GM10248 (cell line): ENCODE measurements around the gene SCN4A.

Experiments used
- CTCF ChIA-PET: fragments of 300-600 bp; sonication (Branson Sonifier 250); formaldehyde crosslinking; extraction: SDS; loops from one replicate; lab custom pipeline; 2021; ENCODE audit warnings: antibody characterized with exemption; lab: Yijun Ruan, JAX
- POLR2A ChIA-PET: fragments of 350-650 bp; sonication (Branson Sonifier 250); formaldehyde crosslinking; extraction: SDS; loops from one replicate; lab custom pipeline; 2020; ENCODE audit warnings: antibody characterized with exemption; lab: Yijun Ruan, JAX
- DNase-seq: peaks from one replicate; pipeline ENCODE4 v3.0.0; 2012; ENCODE audit errors: extremely low spot score
- TF ChIP-seq, protein P1 (sequence below): IDR thresholded peaks from 2 replicates; pipeline ENCODE4 v1.5.1; 2012; ENCODE audit warnings: mild to moderate bottlenecking, low read depth; ENCODE audit errors: extremely low read depth, missing control alignments, control extremely low read depth

SCN4A gene

DNA sequence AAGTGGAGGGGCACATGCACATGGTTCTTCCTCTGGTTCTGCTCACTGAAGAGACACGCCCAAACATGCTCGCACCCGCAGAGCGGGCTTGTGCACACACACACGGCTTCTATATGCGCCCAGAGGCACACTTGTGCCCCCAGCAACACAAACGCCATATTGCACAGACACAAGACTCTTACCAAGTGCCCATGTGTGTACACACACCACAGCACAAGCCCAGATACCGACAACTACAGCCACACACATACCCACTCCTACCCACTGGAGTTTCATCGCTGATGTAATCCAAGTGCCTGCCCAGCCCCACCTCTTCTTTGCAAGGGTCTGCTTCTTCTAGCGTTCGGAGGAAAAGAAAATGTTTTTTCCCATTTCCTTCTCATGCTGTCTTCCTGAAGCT, 18.9 kb upstream of the SCN4A start:
- TF ChIP-seq, protein P1, sequence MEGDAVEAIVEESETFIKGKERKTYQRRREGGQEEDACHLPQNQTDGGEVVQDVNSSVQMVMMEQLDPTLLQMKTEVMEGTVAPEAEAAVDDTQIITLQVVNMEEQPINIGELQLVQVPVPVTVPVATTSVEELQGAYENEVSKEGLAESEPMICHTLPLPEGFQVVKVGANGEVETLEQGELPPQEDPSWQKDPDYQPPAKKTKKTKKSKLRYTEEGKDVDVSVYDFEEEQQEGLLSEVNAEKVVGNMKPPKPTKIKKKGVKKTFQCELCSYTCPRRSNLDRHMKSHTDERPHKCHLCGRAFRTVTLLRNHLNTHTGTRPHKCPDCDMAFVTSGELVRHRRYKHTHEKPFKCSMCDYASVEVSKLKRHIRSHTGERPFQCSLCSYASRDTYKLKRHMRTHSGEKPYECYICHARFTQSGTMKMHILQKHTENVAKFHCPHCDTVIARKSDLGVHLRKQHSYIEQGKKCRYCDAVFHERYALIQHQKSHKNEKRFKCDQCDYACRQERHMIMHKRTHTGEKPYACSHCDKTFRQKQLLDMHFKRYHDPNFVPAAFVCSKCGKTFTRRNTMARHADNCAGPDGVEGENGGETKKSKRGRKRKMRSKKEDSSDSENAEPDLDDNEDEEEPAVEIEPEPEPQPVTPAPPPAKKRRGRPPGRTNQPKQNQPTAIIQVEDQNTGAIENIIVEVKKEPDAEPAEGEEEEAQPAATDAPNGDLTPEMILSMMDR: no peak
- POLR2A ChIA-PET: no interaction called here
- CTCF ChIA-PET: interaction anchor here (1.0 to 2.7 kb wide), 4 partner anchors 38 to 142 kb away, joined by 3 to 9 read pairs (median 5); no protein-coding TSS in a partner anchor
- no peak for DNase-seq

DNA sequence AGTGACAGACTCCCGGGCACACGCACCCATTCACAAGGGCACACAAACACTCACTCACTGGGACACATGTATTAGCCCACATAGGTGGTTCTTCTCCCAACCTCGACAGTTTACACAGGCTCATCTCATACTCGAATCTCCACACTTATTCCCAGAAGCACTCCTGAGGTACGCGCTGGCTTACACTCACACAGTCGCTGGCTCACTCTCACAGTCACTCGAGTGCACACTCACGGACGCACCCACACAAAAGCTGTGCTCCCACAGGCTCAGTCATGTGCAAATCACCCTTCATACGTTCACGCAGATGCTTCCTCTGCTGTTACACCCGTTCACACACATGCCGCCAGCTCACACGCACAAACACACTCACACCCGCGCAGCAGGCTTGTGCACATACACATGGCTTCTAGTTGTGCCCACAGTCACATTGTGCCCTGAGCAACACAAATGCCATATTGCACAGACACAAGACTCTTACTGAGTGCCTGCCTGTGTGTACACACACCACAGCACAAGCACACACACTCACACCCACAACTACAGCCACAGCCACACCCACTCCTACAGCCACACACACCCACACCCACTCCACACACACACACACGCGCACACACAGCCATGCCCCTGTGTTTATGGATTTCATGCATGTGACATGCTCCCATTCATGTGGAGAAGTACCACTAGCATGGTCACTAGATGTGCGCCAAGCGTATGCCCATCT, 17.1 kb upstream of the SCN4A start:
- no peak for DNase-seq
- ChIA-PET POLR2A (no interaction called here), CTCF (interaction anchor here (0.8 to 2.7 kb wide), 20 partner anchors 9 to 106 kb away, joined by 3 to 13 read pairs (median 5); partner anchors contain the start of genes CD79B, CSHL1, GH1 and ICAM2)
- TF ChIP-seq, protein P1: no peak

DNA sequence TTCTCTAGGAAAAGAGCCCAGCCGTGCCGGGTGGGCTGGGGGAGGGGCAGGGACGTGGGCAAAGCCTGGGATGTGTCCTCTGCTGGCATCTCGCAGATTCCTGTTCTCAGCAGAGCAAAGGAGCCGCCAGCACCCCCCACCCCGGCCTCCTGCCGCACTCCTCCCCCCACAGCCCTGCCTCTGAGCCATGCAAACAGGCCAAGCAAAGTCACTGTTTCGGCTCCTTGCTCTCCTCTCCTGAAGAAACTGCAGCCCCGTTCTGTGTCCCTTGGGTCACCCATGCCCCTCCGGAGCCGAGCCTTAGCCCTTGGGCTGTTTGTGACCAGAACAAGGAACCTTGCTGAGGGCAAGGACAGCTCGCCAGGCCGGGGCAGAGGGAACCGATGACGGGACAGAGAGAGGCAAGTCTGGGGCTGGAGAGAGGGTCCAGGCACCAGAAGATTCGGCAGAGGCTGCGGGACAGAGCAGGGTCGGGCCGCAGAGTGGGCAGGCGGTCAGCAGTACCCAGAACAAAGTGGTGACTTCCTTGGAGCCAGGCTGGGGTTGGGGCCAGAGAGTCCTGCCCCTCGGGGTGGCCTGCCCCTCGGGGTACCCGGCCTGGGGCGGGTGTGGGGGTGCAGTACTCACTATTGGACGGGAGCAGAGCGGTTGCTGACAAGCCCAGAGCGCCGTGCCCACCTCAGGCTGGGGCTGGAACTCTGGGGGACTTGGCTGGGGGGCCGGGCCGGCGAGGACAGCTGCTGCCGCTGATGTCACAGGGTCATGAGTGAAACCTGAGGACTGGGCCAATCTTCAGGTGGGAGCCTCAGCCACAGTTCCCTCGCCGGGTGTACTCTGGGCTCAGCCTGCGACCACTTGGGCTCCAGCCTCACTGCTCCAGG, 16.3 kb upstream of the SCN4A start:
- POLR2A ChIA-PET: interaction anchor here (0.6 kb wide), 1 partner anchor 157 kb away, joined by 9 read pairs; no protein-coding TSS in a partner anchor
- TF ChIP-seq, protein P1: no peak
- CTCF ChIA-PET: interaction anchor here (0.6 to 2.7 kb wide), 10 partner anchors 9 to 99 kb away, joined by 3 to 9 read pairs (median 4); partner anchors contain the start of genes CD79B, ICAM2 and PRR29
- no peak for DNase-seq

DNA sequence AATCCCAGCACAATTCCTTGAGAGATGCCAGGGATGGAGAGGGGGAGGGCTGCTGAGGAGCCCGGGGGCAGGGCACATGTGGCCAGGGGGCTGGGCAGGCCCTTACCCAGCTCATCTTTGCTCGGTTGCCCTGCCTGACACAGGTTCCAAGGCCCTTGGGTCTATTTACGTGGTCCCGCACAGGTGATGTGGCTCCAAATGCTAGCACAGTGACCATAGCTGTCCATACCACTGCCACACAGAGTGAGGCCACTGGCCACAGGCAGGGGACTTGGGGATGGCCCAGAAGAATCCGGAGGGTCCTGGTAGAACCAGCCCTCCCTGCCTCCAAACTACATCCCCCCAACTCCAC, 15.4 kb upstream of the SCN4A start:
- no peak for DNase-seq
- ChIA-PET CTCF (interaction anchor here (0.6 to 1.2 kb wide), 3 partner anchors 32 to 69 kb away, joined by 3 read pairs; partner anchors contain the start of gene ICAM2), POLR2A (no interaction called here)
- TF ChIP-seq, protein P1: no peak

DNA sequence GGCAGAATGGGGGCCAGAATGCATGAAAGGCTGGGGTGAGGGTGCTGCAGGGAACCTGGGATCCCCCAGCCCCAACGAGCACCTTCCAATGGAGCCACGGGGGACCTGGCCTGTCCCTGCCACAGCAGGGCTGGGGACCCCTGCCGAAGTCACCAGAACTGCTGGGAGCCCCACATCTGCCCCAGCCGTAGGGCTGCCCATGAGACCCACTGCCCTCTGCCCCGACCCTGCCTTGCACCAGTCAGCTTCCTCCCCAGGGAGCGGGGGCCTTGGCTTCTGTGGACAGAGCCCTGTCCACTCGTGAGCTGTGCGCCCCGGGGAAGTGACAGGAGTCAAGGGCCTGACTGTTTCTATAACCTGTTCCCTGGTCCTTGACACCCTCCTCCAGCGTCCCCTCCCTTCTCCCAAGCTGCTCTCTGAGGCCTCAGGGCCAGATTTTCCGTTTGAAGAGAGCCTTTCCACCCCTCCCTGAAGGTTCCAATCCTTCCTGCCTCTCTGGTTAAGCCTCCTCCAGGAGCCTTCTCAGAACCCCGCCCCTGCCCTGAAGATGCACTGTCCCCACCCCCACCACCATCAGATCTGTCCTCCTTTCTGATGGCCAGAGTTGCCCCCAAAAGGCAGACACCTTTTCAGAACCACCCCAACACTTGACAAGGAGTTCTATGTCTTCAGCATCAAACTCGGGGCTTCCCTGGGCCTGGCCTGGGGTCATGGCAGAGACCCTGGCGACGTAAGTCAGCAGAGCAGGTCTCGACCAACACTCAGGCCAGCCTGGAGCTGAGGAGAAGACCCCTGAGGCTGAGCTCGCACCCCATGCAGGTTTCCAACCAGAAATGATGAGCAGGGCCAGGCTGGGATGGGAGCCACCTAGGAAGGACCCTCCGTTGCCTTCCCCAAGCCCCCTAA, 14.8 kb upstream of the SCN4A start:
- TF ChIP-seq, protein P1: no peak
- DNase-seq: no peak
- ChIA-PET CTCF (interaction anchor here (0.7 to 2.0 kb wide), 5 partner anchors 38 to 146 kb away, joined by 3 to 4 read pairs (median 3); partner anchors contain the start of gene GH1), POLR2A (no interaction called here)
